K562 (cell line): Measurements from ENCODE around the gene GPR3. TPM values are rescaled to one million over a fixed set of nuclear protein-coding genes. Genes with fewer than 3 reads are reported as not detected.

ENCODE experiments used
- ATF1 ChIP-seq, 2 experiments: fragments of 450-650 bp in 1 of 2; IDR thresholded peaks; 2 replicates each; pipeline ENCODE4 v1.6.1; 2016; ENCODE audit warnings: missing compliant biosample characterization in 1 of 2, missing genetic modification characterization in 1 of 2
- CBX2 ChIP-seq: fragments of 200-600 bp; sonication (generic); IDR thresholded peaks from one replicate; pipeline ENCODE4 v1.6.1; 2012; ENCODE audit warnings: mild to moderate bottlenecking, low read length, inconsistent platforms; ENCODE audit not compliant: insufficient read depth, poor library complexity, severe bottlenecking
- KDM5B ChIP-seq: fragments of 200-600 bp; sonication (generic); IDR thresholded peaks from 2 replicates; pipeline ENCODE4 v1.6.1; 2012; ENCODE audit warnings: low read depth, mild to moderate bottlenecking, moderate library complexity, low read length, control low read depth, inconsistent platforms; ENCODE audit not compliant: insufficient replicate concordance
- MAFF ChIP-seq: IDR thresholded peaks from 2 replicates; pipeline ENCODE4 v1.6.1; 2012; ENCODE audit warnings: low read length, improper control_type of control experiment
- MTA3 ChIP-seq: fragments of 450-650 bp; formaldehyde crosslinking; IDR thresholded peaks from 2 replicates; pipeline ENCODE4 v1.6.1; 2017; ENCODE audit warnings: mild to moderate bottlenecking, borderline replicate concordance
- MYNN ChIP-seq, 2 experiments: sonication (generic); formaldehyde crosslinking in 1 of 2; IDR thresholded peaks; 2 replicates each; pipeline versions ENCODE4 v1.5.0 to v1.6.1; 2016 to 2020; ENCODE audit warnings: antibody characterized with exemption in 1 of 2, missing genetic modification reagents in 1 of 2
- NCOA4 ChIP-seq: fragments of 450-650 bp; IDR thresholded peaks from 2 replicates; pipeline ENCODE4 v1.6.1; 2018; ENCODE audit warnings: mild to moderate bottlenecking; ENCODE audit not compliant: partially characterized antibody
- TEAD4 ChIP-seq, 2 experiments: sonication (generic) in 1 of 2; formaldehyde crosslinking in 1 of 2; IDR thresholded peaks; 2 replicates each; pipeline versions ENCODE4 v1.6.1 to v1.8.0; 2012 to 2022; ENCODE audit warnings: borderline replicate concordance in 1 of 2, inconsistent platforms in 1 of 2, low read length in 1 of 2, mild to moderate bottlenecking in 1 of 2, missing genetic modification reagents in 1 of 2
- ZNF12 ChIP-seq: sonication (generic); formaldehyde crosslinking; IDR thresholded peaks from 2 replicates; pipeline ENCODE4 v1.4.0; 2020; ENCODE audit warnings: mild to moderate bottlenecking, missing genetic modification reagents
- ZNF445 ChIP-seq: fragments of 250-450 bp; sonication (Bioruptor Pico); IDR thresholded peaks from 2 replicates; pipeline ENCODE4 v1.4.0; 2020; ENCODE audit warnings: low read depth, mild to moderate bottlenecking, moderate library complexity
- ZNF696 ChIP-seq: fragments of 250-450 bp; sonication (Bioruptor Pico); conservative IDR thresholded peaks from 2 replicates; pipeline ENCODE4 v1.4.0; 2020; ENCODE audit warnings: mild to moderate bottlenecking, moderate library complexity
- polyA plus RNA-seq, 8 experiments: library from polyadenylated mRNA; depleted of rRNA in 4 of 8; stranded (reverse) in 5 of 8; unstranded in 3 of 8; fragments of >200 nt; fragmentation: Nextera tagmentation in 2 of 8; fragmentation: Illumina TruSeq in 1 of 8; extraction: Ambion mirVana in 2 of 8; extraction: Trizol in 1 of 8; gene quantifications; 2 replicates each; pipeline versions ENCODE4 v1.2.1 to v1.2.3, GENCODE V29; 2011 to 2014; ENCODE audit warnings: inconsistent platforms in 1 of 8, missing spikeins in 1 of 8
- total RNA-seq, 7 experiments: library from RNA; depleted of rRNA in 6 of 7; stranded (reverse); fragments of >200 nt in 6 of 7; fragmentation: Illumina TruSeq in 2 of 7; extraction: Trizol in 2 of 7; gene quantifications; 2 replicates each; pipeline versions ENCODE4 v1.2.1 to v1.2.3, GENCODE V29; 2011 to 2021; ENCODE audit warnings: low replicate concordance in 1 of 7
- TF ChIP-seq, protein P1 (sequence below): sonication (generic); formaldehyde crosslinking; IDR thresholded peaks from 2 replicates; pipeline ENCODE4 v1.8.1; 2022; ENCODE audit warnings: missing genetic modification reagents
- TF ChIP-seq, protein P2 (sequence below): sonication (generic); formaldehyde crosslinking; IDR thresholded peaks from 2 replicates; pipeline ENCODE4 v1.8.1; 2023; ENCODE audit warnings: mild to moderate bottlenecking, missing genetic modification reagents
- TF ChIP-seq, protein P3 (sequence below): fragments of 450-650 bp; IDR thresholded peaks from 2 replicates; pipeline ENCODE4 v1.6.1; 2018; ENCODE audit not compliant: partially characterized antibody
- TF ChIP-seq, protein P4 (sequence below): fragments of 250-450 bp; sonication (Bioruptor Pico); IDR thresholded peaks from 2 replicates; pipeline ENCODE4 v1.5.0; 2020; ENCODE audit warnings: mild to moderate bottlenecking, borderline replicate concordance

The GPR3 gene
- total and polyA plus RNA-seq, 9 of the 15 experiments (the other 6 are each of a cell fraction or from before 2014, with no cell fraction given), result 0.24 to 11.5 (median 3.7) TPM

DNA sequence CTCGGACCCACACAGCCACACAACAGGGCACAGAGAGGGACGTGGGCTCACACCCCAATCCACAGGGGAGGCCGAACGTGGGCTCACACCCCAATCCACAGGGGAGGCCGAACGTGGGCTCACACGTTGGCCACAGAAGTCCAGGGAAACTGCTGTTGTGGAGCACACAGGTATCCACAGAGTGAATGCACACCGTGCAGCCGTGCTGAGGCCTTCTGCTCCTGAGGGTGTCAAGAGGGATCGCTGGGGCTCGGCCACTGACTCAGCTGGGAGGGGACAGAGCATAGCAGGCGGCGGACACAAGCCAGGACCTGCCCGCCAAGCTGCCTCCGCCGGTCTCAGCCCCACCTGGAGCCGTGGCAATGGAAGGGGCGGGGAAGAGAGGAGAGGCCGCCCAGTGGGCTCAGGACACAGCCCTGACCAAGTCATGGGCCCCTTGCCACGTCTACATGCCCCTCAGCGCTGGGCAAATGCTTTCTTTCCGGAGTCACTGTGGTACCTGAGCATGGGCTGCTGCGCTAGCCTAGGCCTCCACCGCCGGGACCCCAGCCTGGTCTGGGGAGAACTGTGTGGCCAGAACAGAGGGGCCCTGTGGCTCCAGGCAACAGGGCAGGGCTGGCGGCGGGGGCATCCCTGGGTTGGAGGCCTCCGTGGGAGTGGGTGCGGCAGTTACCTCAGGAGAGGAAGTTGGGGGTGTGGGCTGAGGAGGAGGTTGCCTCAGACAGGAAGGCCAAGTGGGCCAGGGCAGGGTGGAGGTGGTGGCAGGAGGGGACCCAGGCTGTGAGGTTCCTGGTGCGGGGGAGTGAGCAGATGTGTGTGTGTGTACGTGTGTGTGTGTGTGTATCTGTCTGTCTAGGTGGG lies 49.4 kb upstream of the GPR3 start (continued):
- TF ChIP-seq ZNF696 (no peak), ZNF445 (CRISPR knock-in tag) (no peak), TEAD4 (IDR thresholded peaks at IDR 0.05; ENCODE audit: low read length) (no peak), TEAD4 (CRISPR knock-in tag; IDR thresholded peaks at IDR 0.05; ENCODE audit: borderline replicate concordance) (0 out of 2 replicates have a peak, but pooled peaks have one; percentile 75), MTA3 (peak; percentile 24; the same call in 1 of the 2 replicates), ATF1 (CRISPR knock-in tag; IDR thresholded peaks at IDR 0.05) (no peak), ATF1 (tag; IDR thresholded peaks at IDR 0.05) (peak; percentile 33; the same call in 1 of the 2 replicates), NCOA4 (no peak), MAFF (no peak), KDM5B (peak; percentile 25), MYNN (IDR thresholded peaks at IDR 0.05) (peak; percentile 74; the same call in 1 of the 2 replicates), MYNN (CRISPR knock-in tag; IDR thresholded peaks at IDR 0.05) (no peak), ZNF12 (CRISPR knock-in tag) (peak; percentile 67; the same call in 1 of the 2 replicates), CBX2 (no peak)
- TF ChIP-seq, protein P1, sequence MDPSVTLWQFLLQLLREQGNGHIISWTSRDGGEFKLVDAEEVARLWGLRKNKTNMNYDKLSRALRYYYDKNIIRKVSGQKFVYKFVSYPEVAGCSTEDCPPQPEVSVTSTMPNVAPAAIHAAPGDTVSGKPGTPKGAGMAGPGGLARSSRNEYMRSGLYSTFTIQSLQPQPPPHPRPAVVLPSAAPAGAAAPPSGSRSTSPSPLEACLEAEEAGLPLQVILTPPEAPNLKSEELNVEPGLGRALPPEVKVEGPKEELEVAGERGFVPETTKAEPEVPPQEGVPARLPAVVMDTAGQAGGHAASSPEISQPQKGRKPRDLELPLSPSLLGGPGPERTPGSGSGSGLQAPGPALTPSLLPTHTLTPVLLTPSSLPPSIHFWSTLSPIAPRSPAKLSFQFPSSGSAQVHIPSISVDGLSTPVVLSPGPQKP, result no peak
- TF ChIP-seq, protein P2, sequence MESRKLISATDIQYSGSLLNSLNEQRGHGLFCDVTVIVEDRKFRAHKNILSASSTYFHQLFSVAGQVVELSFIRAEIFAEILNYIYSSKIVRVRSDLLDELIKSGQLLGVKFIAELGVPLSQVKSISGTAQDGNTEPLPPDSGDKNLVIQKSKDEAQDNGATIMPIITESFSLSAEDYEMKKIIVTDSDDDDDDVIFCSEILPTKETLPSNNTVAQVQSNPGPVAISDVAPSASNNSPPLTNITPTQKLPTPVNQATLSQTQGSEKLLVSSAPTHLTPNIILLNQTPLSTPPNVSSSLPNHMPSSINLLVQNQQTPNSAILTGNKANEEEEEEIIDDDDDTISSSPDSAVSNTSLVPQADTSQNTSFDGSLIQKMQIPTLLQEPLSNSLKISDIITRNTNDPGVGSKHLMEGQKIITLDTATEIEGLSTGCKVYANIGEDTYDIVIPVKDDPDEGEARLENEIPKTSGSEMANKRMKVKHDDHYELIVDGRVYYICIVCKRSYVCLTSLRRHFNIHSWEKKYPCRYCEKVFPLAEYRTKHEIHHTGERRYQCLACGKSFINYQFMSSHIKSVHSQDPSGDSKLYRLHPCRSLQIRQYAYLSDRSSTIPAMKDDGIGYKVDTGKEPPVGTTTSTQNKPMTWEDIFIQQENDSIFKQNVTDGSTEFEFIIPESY, result peak; percentile 81
- TF ChIP-seq, protein P3, sequence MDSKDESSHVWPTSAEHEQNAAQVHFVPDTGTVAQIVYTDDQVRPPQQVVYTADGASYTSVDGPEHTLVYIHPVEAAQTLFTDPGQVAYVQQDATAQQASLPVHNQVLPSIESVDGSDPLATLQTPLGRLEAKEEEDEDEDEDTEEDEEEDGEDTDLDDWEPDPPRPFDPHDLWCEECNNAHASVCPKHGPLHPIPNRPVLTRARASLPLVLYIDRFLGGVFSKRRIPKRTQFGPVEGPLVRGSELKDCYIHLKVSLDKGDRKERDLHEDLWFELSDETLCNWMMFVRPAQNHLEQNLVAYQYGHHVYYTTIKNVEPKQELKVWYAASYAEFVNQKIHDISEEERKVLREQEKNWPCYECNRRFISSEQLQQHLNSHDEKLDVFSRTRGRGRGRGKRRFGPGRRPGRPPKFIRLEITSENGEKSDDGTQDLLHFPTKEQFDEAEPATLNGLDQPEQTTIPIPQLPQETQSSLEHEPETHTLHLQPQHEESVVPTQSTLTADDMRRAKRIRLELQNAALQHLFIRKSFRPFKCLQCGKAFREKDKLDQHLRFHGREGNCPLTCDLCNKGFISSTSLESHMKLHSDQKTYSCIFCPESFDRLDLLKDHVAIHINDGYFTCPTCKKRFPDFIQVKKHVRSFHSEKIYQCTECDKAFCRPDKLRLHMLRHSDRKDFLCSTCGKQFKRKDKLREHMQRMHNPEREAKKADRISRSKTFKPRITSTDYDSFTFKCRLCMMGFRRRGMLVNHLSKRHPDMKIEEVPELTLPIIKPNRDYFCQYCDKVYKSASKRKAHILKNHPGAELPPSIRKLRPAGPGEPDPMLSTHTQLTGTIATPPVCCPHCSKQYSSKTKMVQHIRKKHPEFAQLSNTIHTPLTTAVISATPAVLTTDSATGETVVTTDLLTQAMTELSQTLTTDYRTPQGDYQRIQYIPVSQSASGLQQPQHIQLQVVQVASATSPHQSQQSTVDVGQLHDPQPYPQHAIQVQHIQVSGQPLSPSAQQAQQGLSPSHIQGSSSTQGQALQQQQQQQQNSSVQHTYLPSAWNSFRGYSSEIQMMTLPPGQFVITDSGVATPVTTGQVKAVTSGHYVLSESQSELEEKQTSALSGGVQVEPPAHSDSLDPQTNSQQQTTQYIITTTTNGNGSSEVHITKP, result peak; percentile 61
- TF ChIP-seq, protein P4, sequence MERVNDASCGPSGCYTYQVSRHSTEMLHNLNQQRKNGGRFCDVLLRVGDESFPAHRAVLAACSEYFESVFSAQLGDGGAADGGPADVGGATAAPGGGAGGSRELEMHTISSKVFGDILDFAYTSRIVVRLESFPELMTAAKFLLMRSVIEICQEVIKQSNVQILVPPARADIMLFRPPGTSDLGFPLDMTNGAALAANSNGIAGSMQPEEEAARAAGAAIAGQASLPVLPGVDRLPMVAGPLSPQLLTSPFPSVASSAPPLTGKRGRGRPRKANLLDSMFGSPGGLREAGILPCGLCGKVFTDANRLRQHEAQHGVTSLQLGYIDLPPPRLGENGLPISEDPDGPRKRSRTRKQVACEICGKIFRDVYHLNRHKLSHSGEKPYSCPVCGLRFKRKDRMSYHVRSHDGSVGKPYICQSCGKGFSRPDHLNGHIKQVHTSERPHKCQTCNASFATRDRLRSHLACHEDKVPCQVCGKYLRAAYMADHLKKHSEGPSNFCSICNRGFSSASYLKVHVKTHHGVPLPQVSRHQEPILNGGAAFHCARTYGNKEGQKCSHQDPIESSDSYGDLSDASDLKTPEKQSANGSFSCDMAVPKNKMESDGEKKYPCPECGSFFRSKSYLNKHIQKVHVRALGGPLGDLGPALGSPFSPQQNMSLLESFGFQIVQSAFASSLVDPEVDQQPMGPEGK, result no peak
